RWPE2 (cell line): ENCODE data around the gene RGPD3.
A peak's percentile ranks its signal among the peaks of the same experiment; 100 is the strongest.
"Not testable (repeated sequence)": the region's sequence is repeated elsewhere in the genome, so short reads cannot be mapped to it uniquely, and the experiment has no call there.

Experiments
- ATAC-seq: fragments of 200-7000 bp; cut with Tn5 transposase; 3 replicates; pipeline ENCODE4 v1.9.1; 2021; ENCODE audit warnings: low read depth
- DNase-seq: peaks from one replicate; pipeline ENCODE4 v3.0.0-alpha.2; 2020; ENCODE audit warnings: low spot score
- H3K27ac ChIP-seq: fragments of 450-650 bp; 2 replicates; pipeline ENCODE4 v1.5.1; 2017; ENCODE audit warnings: mild to moderate bottlenecking; ENCODE audit not compliant: poor library complexity, severe bottlenecking
- H3K27me3 ChIP-seq: fragments of 250-450 bp; sonication (Bioruptor Pico); 2 replicates; pipeline ENCODE4 v1.5.1; 2021; ENCODE audit warnings: mild to moderate bottlenecking, moderate library complexity; ENCODE audit not compliant: insufficient read depth, poor library complexity, severe bottlenecking
- H3K36me3 ChIP-seq: fragments of 250-450 bp; sonication (Bioruptor Pico); 2 replicates; pipeline ENCODE4 v1.5.1; 2020; ENCODE audit warnings: low read depth, mild to moderate bottlenecking, moderate library complexity
- H3K4me1 ChIP-seq: fragments of 250-450 bp; sonication (Bioruptor Pico); 2 replicates; pipeline ENCODE4 v1.5.1; 2021; ENCODE audit warnings: mild to moderate bottlenecking, moderate library complexity; ENCODE audit not compliant: insufficient read depth, poor library complexity, severe bottlenecking
- H3K4me3 ChIP-seq: fragments of 250-450 bp; sonication (Bioruptor Pico); 2 replicates; pipeline ENCODE4 v1.5.1; 2021; ENCODE audit warnings: mild to moderate bottlenecking, moderate library complexity; ENCODE audit not compliant: severe bottlenecking
- H3K9me3 ChIP-seq: fragments of 250-450 bp; sonication (Bioruptor Pico); 2 replicates; pipeline ENCODE4 v1.5.1; 2021; ENCODE audit warnings: mild to moderate bottlenecking, moderate library complexity; ENCODE audit not compliant: severe bottlenecking
- CTCF ChIP-seq: fragments of 450-650 bp; IDR thresholded peaks from one replicate; pipeline ENCODE4 v1.5.1; 2017; ENCODE audit warnings: mild to moderate bottlenecking, moderate library complexity; ENCODE audit not compliant: poor library complexity, severe bottlenecking

RGPD3 gene

DNA sequence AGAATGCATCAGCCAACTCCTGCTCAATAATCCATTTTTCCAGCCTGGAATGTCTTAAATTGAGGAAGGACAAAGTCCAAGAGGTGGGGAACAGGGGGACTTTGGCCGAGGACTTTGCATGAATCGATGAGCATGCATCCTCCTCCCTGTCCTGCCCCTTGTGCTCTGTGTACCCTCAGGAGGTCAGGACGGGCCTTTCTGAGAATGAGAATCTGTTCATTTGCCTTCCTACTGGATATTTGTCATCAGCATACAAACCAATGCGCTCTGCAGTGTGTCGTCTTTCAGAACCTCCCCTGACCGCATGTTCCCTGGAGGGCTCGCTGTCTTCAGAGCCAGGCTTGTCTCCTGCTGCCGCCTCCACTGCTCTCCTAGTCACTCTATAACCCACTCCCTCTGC, 83.7 kb downstream of the RGPD3 start:
- not testable (repeated sequence) for H3K4me3 ChIP-seq, ATAC-seq, H3K9me3 ChIP-seq, H3K27me3 ChIP-seq, DNase-seq, H3K4me1 ChIP-seq, H3K27ac ChIP-seq, H3K36me3 ChIP-seq

DNA sequence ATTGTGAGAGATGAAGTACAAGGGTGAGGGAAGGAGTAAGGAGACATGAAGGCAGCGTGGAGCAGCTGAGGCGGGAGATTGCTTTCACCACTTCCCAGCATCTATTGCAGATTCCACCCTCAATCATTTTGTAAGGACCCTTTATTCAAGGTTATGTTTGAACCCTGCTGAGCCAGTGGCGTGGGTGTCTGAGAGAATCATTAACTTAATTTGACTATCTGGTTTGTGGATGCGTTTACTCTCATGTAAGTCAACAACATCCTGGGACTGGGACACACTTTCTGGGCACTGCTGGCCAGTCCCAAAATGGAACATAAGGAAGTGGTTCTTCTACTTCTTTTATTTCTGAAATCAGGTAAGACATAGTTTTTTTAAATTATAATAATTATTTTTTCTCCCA, 86.3 kb downstream of the RGPD3 start:
- not testable (repeated sequence) for H3K36me3 ChIP-seq, ATAC-seq, H3K9me3 ChIP-seq, H3K27me3 ChIP-seq, H3K27ac ChIP-seq, H3K4me1 ChIP-seq, H3K4me3 ChIP-seq, DNase-seq

DNA sequence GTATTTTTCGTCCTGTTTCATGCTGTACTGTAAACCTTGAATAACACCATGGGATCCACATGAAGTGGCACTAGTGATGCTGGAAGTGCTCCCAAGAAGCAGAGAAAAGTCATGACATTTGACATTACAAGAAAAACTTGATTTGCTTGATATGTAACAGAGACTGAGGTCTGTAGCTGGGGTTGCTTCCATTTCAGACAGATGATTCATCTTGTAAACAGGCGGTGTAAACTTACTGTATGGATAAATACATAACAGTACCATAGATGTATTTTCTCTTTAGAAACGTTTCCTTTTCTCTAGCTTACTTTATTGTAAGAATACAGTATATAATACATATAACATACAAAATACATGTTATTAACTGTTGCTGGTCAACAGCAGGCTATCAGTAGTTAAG, 88.6 kb downstream of the RGPD3 start:
- not testable (repeated sequence) for H3K27ac ChIP-seq, H3K27me3 ChIP-seq, H3K4me3 ChIP-seq, H3K36me3 ChIP-seq, H3K4me1 ChIP-seq, H3K9me3 ChIP-seq, DNase-seq
- ATAC-seq, result peak; percentile 73

DNA sequence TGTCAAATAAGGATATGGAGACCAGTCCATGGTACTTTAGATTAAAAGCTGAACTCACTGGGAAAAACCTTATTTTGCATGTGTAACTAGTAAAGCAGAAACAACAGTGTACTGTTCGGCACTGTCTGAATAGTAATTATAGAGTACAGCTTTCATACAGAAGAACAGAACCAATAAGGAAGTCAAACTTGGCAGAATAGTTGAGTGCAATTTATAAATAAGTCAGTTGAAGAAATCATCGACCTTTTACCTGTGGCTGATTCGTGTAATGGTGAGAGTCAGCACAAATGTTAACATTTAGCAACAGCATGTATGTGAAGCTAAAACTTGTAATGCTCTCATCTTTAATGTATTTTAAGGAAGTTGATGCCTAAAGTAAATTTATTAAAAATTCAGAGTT, 99.0 kb downstream of the RGPD3 start:
- H3K27ac ChIP-seq, ATAC-seq, DNase-seq, H3K4me3 ChIP-seq, H3K4me1 ChIP-seq, H3K9me3 ChIP-seq, H3K36me3 ChIP-seq, H3K27me3 ChIP-seq: not testable (repeated sequence)

DNA sequence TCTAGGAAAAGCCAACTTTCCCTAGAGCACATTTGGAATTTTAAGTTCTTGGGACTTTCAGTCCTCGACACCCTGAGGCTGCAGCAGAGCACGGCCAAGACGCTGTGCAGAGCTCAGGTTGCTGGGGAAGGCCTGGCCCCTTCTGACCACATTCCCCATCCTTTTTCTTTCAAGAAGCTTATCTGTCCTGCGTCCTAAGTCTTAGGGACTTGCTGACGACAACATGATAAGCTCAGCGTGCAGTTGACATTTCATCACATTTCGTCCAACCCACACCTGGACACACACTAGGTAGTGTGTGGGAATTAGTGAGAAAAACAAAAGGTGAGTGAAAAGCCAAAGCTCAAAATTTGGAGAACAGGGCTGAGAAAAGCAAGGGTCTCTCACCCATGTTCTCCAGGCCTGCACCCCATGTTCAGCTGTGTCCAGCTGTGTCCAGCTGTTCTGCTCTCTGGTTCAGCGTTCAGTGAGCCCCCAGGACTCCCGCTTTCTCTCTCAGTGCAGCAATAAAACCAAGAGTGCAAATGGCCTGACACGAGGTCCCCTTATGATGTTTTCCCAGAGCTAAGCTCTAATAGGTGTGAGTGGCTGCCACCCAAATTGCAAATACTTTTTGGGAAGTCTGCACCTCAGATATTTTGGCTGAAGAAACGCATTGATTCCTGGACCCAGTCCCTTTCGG, 101.9 kb downstream of the RGPD3 start:
- ATAC-seq, result no peak
- TF ChIP-seq CTCF, result no peak
- H3K4me3 ChIP-seq, result no peak overlapping the region

DNA sequence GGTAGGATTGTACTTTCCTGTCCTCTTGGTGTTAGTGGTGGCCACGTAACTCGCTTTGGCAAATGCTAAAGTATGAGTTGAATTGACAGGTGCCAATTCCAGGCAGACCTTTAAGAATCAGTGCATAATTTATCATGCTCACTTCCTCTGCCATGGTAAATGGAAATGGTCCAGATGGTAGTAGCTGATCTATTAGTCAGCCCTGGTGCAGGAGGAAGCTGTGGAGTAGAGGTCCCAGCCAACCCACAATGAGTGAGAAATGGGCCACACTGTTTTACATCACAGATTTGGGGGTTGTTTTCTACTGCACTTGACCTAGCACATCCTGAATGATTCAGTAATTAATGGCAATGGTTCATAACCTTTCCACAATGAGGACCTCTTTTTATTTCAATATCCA, 104.4 kb downstream of the RGPD3 start:
- H3K4me1 ChIP-seq, result no peaks in the 10 kb centered on the region
- no peaks in the 10 kb centered on the region for H3K27me3 ChIP-seq
- no peak overlapping the region for H3K27ac ChIP-seq
- no peaks in the 10 kb centered on the region for H3K36me3 ChIP-seq
- no peak overlapping the region for H3K4me3 ChIP-seq
- DNase-seq (no peak), ATAC-seq (no peak)
- no peaks in the 10 kb centered on the region for H3K9me3 ChIP-seq
- TF ChIP-seq CTCF, result no peak

More for the DNA sequence above, 101.9 kb downstream of the RGPD3 start:
- Histone ChIP-seq H3K9me3 (no peaks in the 10 kb centered on the region), H3K36me3 (no peaks in the 10 kb centered on the region), H3K4me1 (no peaks in the 10 kb centered on the region), H3K27me3 (no peaks in the 10 kb centered on the region), H3K27ac (no peak overlapping the region)
- DNase-seq, result no peak

DNA sequence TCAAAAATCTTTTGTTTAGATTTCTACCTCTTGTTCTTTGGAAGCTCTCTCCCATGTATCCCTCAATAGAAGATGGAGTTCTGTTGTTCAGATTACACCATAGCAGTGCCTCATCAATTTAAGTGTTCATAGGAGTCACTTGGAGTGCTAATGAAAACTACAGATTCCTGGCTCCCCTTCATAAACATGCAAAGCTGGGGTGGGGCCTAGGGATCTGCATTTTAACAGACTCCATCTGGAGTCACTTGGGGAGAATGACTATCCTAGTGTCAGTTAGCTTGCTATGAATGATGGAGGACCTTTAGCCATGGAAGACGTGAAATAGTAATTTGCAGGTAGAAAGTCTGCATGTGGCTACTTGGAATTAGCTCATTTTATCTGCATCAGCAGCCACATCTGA, 105.4 kb downstream of the RGPD3 start:
- DNase-seq, result no peak
- no peaks in the 10 kb centered on the region for H3K9me3 ChIP-seq
- no peaks in the 10 kb centered on the region for H3K27me3 ChIP-seq
- no peak overlapping the region for H3K27ac ChIP-seq
- no peaks in the 10 kb centered on the region for H3K36me3 ChIP-seq
- H3K4me1 ChIP-seq, result no peaks in the 10 kb centered on the region
- ATAC-seq, result no peak
- H3K4me3 ChIP-seq, result no peak overlapping the region
- TF ChIP-seq CTCF, result no peak
